Measurements from ENCODE around the gene GPR107.

- TF ChIP-seq CTCF (conservative IDR thresholded peaks at IDR 0.05; ENCODE audit: low read length) (no peak), EZH2phosphoT487 (IDR thresholded peaks at IDR 0.05; ENCODE audit: borderline replicate concordance, low read depth, low read length) (no peak)
These were observed 63.7 kb downstream of the GPR107 start for GRCh38 chr9:130117376-130117775.
